Endodermal cell (in vitro differentiated cells): ENCODE measurements around the gene PLCL2. TPM values are rescaled to one million over a fixed set of nuclear protein-coding genes. Genes with fewer than 3 reads are reported as not detected.

Experiments used
- DNase-seq: peaks from one replicate; pipeline ENCODE4 v3.0.0-alpha.2; 2017
- H3K27ac ChIP-seq: 2 replicates; pipeline ENCODE4 v1.5.1; 2013; ENCODE audit warnings: mild to moderate bottlenecking, low read depth, low read length, moderate library complexity
- H3K27me3 ChIP-seq: 2 replicates; pipeline ENCODE4 v1.6.1; 2013; ENCODE audit warnings: mild to moderate bottlenecking, low read length, moderate library complexity; ENCODE audit not compliant: insufficient read depth, control insufficient read depth, poor library complexity, severe bottlenecking
- H3K36me3 ChIP-seq: 2 replicates; pipeline ENCODE4 v1.7.0; 2013; ENCODE audit warnings: mild to moderate bottlenecking, low read length, moderate library complexity; ENCODE audit not compliant: control insufficient read depth, insufficient read depth
- H3K4me1 ChIP-seq: one replicate; pipeline ENCODE4 v1.7.0; 2013; ENCODE audit warnings: low read length; ENCODE audit not compliant: control insufficient read depth, insufficient read depth
- H3K4me3 ChIP-seq: 2 replicates; pipeline ENCODE4 v1.5.1; 2013; ENCODE audit warnings: mild to moderate bottlenecking, low read length, moderate library complexity
- H3K9ac ChIP-seq: 2 replicates; pipeline ENCODE4 v1.6.1; 2013; ENCODE audit warnings: mild to moderate bottlenecking, low read length, moderate library complexity; ENCODE audit not compliant: poor library complexity, severe bottlenecking; ENCODE audit errors: extremely low read depth
- H3K9me3 ChIP-seq: 2 replicates; pipeline ENCODE4 v1.6.1; 2013; ENCODE audit warnings: mild to moderate bottlenecking, low read length, moderate library complexity; ENCODE audit not compliant: control insufficient read depth
- H3K27ac Mint-ChIP-seq: 2 replicates; pipeline ENCODE4 v1.8.0; 2020; ENCODE audit warnings: mixed read lengths
- H3K27me3 Mint-ChIP-seq: 2 replicates; pipeline ENCODE4 v1.8.0; 2021; ENCODE audit warnings: mild to moderate bottlenecking, mixed read lengths; ENCODE audit not compliant: insufficient read depth
- H3K36me3 Mint-ChIP-seq: 2 replicates; pipeline ENCODE4 v1.8.0; 2020; ENCODE audit warnings: low read depth, mixed read lengths
- H3K4me1 Mint-ChIP-seq: 2 replicates; pipeline ENCODE4 v1.8.0; 2020; ENCODE audit warnings: mixed read lengths
- H3K4me3 Mint-ChIP-seq: 2 replicates; pipeline ENCODE4 v1.8.0; 2020; ENCODE audit warnings: mild to moderate bottlenecking, moderate library complexity, mixed read lengths
- H3K9me3 Mint-ChIP-seq: 2 replicates; pipeline ENCODE4 v1.8.0; 2020; ENCODE audit warnings: mild to moderate bottlenecking, mixed read lengths
- CTCF ChIP-seq: fragments of 200-600 bp; sonication (generic); conservative IDR thresholded peaks from 2 replicates; pipeline ENCODE4 v1.5.0; 2021; ENCODE audit warnings: antibody characterized with exemption, mild to moderate bottlenecking
- WGBS, 2 experiments: methylation state at CpG; one replicate each; pipeline versions ENCODE4 v1.1.5 to v1.1.7; 2013; ENCODE audit warnings: missing lambda C conversion rate in 2 of 2, mixed read lengths in 1 of 2; ENCODE audit not compliant: insufficient coverage in 1 of 2, insufficient read length in 1 of 2; 5-methylcytosine and 5-hydroxymethylcytosine counted together
- total RNA-seq, 2 donors: library from RNA; stranded (reverse); fragmentation: NEBNext Ultra II Directional in 1 of 2; extraction: Animal tissue kit (Norgen Biotek cat#: 25700) in 1 of 2; gene quantifications; 2 replicates in 1 of 2; 3 replicates in 1 of 2; pipeline ENCODE4 v1.2.1, GENCODE V29; 2021

The PLCL2 gene
- total RNA-seq, 2 donors from 2014 or later, result 4.2 to 6.9 TPM

DNA sequence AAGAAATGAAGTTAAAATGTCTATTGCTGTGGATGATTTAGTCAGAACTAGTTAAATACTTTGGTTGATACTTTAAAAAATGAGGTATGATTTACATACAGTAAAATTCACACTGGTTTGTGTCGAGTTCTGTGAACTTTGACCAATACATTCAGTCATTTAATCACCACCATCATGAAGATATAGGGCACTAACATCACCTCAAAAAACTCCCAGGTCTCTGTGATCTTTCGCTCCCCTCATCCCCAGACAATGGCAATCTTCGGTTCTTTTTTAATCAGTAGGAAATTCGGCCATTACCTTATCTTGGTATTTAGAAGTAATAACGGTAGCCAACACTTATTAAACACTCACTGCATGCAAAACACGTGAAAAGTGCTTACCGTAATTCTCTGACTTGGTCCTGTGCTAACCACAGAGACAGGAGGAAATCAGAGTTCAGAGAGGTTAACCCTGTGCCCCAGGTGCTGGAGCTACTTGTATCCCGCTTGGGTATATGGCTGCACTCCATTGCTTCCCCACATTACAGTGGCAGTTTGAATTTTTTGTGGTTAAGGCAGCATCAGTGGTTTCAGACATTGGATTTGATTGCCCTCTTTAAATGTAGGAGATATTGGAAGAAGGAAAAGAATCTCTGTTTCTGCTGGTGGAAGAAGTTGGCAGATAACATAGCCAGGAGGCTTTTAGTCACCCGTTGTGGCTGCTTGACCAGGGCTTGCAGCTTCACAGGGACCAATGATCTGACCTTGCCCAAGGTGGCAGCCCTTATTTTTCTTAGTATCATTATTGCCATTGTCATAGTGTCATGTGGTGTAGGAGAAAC, 4.2 kb downstream of the PLCL2 start:
- H3K9me3 ChIP-seq, result no peaks in the 10 kb centered on the region
- no peak overlapping the region for H3K27ac Mint-ChIP-seq
- no peaks in the 10 kb centered on the region for H3K36me3 ChIP-seq
- peaks cover 13% of the 10 kb centered on the region for H3K27me3 ChIP-seq
- peaks cover 26% of the 10 kb centered on the region for H3K27me3 Mint-ChIP-seq
- 88 to 91% methylated on average over 4 to 9 of the region's 9 CpGs for WGBS, 2 experiments
- H3K27ac ChIP-seq, result no peak overlapping the region
- no peaks in the 10 kb centered on the region for H3K36me3 Mint-ChIP-seq
- peaks cover 12% of the 10 kb centered on the region for H3K4me1 ChIP-seq
- no peak overlapping the region for H3K9ac ChIP-seq
- DNase-seq, result no peak
- no peaks in the 10 kb centered on the region for H3K9me3 Mint-ChIP-seq
- H3K4me3 ChIP-seq, result no peak overlapping the region
- H3K4me1 Mint-ChIP-seq, result peaks cover 33% of the 10 kb centered on the region
- no peak for TF ChIP-seq CTCF
- no peak overlapping the region for H3K4me3 Mint-ChIP-seq

DNA sequence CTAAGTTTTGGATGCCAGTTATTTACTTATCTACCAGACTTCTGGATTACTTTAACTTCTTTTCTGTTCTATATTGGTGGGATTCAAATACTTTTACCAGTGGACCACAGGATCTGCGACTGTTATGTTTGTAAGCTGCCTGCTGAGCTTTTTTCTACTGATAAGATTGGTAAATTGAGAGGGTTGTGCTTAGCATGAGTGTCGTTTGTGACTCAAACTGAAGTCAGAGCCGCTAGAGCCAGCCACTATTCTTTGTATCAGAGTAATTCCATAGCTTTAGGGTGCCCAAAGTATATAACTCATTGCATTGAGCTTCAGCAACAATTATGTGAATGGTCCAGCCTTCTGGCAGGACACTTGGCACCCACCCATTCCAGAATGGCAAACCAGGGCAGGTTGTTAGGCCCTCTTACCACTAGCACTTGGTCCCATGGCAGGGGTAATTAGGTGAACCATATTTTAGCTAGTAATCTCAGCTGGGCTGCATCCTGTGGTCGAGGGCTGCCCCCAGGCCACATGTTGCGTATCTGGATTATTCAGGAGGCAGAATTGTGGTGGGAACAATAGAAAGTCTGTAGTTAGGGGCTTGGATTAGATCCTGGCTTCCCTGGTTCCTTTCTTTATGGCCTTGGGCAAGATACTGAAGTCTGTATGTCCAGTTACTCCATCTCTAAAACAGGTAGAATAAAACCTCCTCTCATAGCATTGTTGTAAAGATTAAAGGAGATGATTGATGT, 6.0 kb downstream of the PLCL2 start:
- no peaks in the 10 kb centered on the region for H3K36me3 Mint-ChIP-seq
- H3K4me3 Mint-ChIP-seq, result no peak overlapping the region
- no peak for TF ChIP-seq CTCF
- H3K27me3 Mint-ChIP-seq, result peaks cover 20% of the 10 kb centered on the region
- Histone ChIP-seq H3K4me3 (no peak overlapping the region), H3K36me3 (no peaks in the 10 kb centered on the region), H3K9me3 (no peaks in the 10 kb centered on the region), H3K9ac (no peak overlapping the region), H3K27ac (no peak overlapping the region), H3K27me3 (peaks cover 8% of the 10 kb centered on the region), H3K4me1 (peaks cover 9% of the 10 kb centered on the region)
- DNase-seq, result no peak
- H3K9me3 Mint-ChIP-seq, result no peaks in the 10 kb centered on the region
- 44 to 56% methylated on average over 3 to 5 of the region's 5 CpGs for WGBS, 2 experiments
- H3K27ac Mint-ChIP-seq, result no peak overlapping the region
- peaks cover 28% of the 10 kb centered on the region for H3K4me1 Mint-ChIP-seq

- no peak for TF ChIP-seq CTCF
- Histone ChIP-seq H3K4me3 (no peak overlapping the region), H3K36me3 (no peaks in the 10 kb centered on the region), H3K9ac (no peak overlapping the region), H3K27ac (no peak overlapping the region), H3K27me3 (no peaks in the 10 kb centered on the region), H3K4me1 (peaks cover 4% of the 10 kb centered on the region), H3K9me3 (no peaks in the 10 kb centered on the region)
- DNase-seq, result no peak
- no peak overlapping the region for H3K27ac Mint-ChIP-seq
- no peak overlapping the region for H3K4me3 Mint-ChIP-seq
- peaks cover 24% of the 10 kb centered on the region for H3K4me1 Mint-ChIP-seq
- H3K27me3 Mint-ChIP-seq, result peaks cover 2% of the 10 kb centered on the region
- 96 to 100% methylated on average over 1 of the region's 1 CpG for WGBS, 2 experiments
- no peaks in the 10 kb centered on the region for H3K9me3 Mint-ChIP-seq
- H3K36me3 Mint-ChIP-seq, result no peaks in the 10 kb centered on the region
Measured at GRCh38 chr3:16893618-16894200, 9.0 kb downstream of the PLCL2 start.
